GM13977 (cell line): ENCODE data around the gene SEL1L.
"Not testable (repeated sequence)": the region's sequence is repeated elsewhere in the genome, so short reads cannot be mapped to it uniquely, and the experiment has no call there.

Experiments
- DNase-seq: peaks from one replicate; pipeline ENCODE4 v3.0.0; 2012; ENCODE audit warnings: low spot score
- in situ Hi-C: fragments of 300-500 bp; cut with MboI; formaldehyde crosslinking; loops from one replicate; pipeline ENCODE4 v1.12.0; 2022; ENCODE audit warnings: low sequenced_read_pairs, low pct_unique_long_range_greater_than_20kb, mixed read lengths, inconsistent platforms; ENCODE audit not compliant: unreplicated experiment
- TF ChIP-seq, protein P1 (sequence below): IDR thresholded peaks from 2 replicates; pipeline ENCODE4 v1.5.1; 2012; ENCODE audit warnings: mild to moderate bottlenecking, control low read depth; ENCODE audit not compliant: insufficient read depth; ENCODE audit errors: extremely low read depth, missing control alignments

The SEL1L gene

DNA sequence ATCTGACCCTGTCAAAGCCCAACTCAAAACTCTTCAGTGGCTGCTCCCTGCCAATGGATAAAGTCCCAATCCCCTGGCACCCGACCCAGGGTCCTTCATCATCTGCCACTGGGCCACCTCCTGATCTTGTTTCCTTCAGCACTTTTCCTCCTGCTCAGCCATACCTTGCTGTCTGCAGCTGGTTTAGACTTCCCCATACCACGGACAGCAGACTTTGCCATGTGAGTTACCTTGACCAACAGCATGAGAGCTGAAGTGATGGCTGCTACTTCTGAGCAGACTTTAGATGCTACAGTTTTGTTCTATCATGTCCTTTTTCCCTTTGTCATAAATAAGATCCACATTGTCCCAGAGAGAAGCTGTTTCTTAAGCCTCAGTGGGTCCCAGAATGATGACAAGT is 100.3 kb downstream of the SEL1L start:
- in situ Hi-C loops: no loop called here
- DNase-seq: no peak
- TF ChIP-seq, protein P1, sequence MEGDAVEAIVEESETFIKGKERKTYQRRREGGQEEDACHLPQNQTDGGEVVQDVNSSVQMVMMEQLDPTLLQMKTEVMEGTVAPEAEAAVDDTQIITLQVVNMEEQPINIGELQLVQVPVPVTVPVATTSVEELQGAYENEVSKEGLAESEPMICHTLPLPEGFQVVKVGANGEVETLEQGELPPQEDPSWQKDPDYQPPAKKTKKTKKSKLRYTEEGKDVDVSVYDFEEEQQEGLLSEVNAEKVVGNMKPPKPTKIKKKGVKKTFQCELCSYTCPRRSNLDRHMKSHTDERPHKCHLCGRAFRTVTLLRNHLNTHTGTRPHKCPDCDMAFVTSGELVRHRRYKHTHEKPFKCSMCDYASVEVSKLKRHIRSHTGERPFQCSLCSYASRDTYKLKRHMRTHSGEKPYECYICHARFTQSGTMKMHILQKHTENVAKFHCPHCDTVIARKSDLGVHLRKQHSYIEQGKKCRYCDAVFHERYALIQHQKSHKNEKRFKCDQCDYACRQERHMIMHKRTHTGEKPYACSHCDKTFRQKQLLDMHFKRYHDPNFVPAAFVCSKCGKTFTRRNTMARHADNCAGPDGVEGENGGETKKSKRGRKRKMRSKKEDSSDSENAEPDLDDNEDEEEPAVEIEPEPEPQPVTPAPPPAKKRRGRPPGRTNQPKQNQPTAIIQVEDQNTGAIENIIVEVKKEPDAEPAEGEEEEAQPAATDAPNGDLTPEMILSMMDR: no peak

DNA sequence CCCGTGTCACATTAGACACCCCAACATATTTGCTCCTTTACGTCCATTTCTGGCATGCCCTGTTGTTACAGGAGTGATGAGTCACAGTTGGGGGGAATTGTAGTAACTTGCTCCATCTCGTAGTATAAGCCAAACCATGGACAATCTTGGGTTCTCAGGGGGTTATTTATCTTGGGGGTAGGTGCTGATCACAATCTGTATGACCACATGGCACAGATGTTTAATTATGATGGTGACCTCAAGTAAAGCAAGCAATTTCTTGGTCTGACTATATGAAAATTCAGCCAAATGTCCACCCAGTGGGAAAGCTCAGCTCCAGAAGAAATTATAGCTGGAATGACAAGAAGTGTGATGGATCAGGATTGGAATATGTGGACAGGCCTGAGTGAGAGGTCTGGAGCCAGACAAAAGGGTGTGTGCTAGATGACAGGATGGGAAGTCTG is 101.4 kb downstream of the SEL1L start:
- no peak for DNase-seq

DNA sequence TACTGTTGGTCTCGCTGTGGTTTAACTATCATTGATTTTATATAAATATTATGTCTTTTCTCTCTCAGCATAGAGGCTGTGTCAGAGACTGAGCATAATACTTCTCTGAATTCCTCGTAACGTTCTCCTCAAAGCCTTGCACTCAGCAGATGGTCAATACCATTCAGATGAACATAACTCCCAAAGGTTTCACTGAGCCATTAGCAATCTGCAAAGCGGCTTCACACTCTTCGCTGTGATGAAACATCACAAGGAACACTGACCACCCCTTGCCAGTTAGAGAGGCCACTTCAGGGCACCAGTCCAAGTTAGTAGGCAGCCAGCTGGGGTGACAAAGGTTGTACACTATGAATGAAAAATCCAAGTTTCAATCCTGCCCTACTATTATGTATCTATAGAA is 103.4 kb downstream of the SEL1L start:
- in situ Hi-C loops: no loop called here
- no peak for DNase-seq
- TF ChIP-seq, protein P1: no peak

More for the DNA sequence above, 101.4 kb downstream of the SEL1L start:
- in situ Hi-C loops: no loop called here
- TF ChIP-seq, protein P1: no peak

DNA sequence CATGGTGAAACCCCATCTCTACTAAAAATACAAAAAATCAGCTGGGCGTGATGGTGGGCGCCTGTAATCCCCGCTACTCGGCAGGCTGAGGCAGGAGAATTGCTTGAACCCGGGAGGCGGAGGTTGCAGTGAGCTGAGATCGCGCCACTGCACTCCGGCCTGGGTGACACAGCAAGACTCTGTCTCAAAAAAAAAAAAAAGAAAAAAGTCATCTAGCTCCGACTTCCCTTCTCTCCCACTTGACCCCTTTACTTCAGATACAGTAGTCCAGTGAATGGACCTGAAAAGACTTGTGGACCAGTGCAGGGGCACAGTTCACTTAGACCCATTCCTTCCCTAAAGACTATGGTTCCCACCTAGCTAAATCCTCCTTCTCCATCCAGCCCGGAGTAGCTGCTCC is 103.9 kb downstream of the SEL1L start:
- in situ Hi-C loops, DNase-seq: not testable (repeated sequence)

DNA sequence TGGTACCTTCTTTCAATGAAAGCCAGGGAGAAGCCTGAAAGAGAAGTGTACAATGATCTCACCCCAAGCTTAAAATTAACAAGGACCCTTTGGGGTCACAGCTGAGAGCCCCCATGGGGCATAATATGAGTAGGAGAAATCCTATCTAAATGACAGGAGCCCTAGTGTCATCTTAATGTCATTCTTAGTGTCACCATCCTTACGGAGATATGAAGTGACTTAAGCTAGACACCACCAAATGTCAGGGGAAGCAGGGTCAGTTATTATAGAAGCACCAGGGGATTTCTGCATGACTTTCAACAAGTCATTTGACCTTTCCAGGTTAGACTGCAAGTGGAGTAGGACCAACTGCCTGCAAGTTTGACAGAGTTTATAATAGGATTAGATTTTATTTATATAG is 104.6 kb downstream of the SEL1L start:
- no peak for DNase-seq
- in situ Hi-C loops: no loop called here
- TF ChIP-seq, protein P1: no peak

DNA sequence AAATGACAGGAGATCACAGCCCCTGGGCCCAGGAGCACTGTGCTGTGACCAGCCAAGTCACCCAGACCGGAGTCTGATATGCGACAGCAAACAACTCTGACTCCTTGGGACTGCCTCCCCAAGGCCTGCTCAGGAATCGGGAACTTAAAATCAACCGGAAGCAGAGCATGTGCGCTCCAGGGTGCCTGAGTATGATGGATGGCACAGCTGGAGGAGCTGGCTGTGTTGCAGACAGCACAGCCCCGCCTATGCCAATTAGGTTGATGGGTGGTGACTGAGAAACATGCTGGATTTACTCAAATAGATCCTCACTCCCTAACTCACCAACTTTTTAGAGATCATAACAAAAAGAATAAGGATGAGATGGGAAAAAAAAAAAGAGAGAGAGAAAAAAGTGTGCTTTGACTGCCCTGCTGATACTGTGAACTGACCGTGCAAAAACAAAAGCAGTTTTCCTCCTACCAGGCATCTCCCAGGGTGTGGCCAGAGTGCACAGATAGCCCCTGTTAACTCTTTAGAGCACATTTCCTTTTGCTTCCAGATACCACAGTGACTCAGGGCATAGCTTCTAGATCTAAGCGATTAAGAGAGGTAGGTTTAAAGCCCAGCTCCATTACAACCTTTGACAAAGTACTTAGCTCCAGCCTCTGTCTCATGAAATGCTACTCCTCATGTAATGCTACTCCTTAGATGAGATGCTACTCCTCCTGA is 106.2 kb downstream of the SEL1L start:
- no peak for DNase-seq
- in situ Hi-C loops: no loop called here
- TF ChIP-seq, protein P1: no peak

DNA sequence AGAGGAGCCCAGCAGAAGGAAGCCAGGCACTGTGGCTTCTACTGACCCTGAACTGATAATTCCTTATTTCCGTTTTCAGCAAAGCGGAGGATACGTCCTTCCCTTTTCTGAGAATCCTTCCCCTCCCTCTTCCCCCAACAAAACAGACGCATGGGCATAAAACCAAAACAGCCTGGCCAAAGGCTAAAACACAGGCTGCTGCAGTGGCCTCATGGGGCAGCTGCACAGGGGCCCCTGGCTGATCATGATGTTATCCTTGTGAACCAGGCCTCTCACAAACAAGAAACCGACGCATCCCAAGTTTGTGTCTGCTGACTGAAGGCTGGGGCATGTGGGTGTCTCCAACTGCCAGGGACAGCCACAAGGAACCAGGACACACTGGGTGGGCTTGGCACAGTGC is 110.1 kb downstream of the SEL1L start:
- DNase-seq: no peak
- in situ Hi-C loops: no loop called here
- TF ChIP-seq, protein P1: no peak
